Endothelial cell of umbilical vein (primary cell): ENCODE measurements around the gene PCMTD2. TPM values are rescaled to one million over a fixed set of nuclear protein-coding genes. Genes with fewer than 3 reads are reported as not detected.

Experiments used
- BruUV-seq: library from RNA; stranded (reverse); fragments of 400-500 nt; replicated peaks from 2 replicates; lab custom pipeline; 2021; lab: Mats Ljungman, UMichigan
- CTCF ChIA-PET: fragments of 300-600, 350-600 bp; sonication (Branson Sonifier 250); formaldehyde crosslinking; loops from one replicate; lab custom pipeline; 2021; ENCODE audit warnings: antibody characterized with exemption, inconsistent platforms; lab: Charles Lee
- POLR2A ChIA-PET: fragments of 300-600, 350-600 bp; sonication (Branson Sonifier 250); formaldehyde crosslinking; loops from one replicate; lab custom pipeline; 2021; ENCODE audit warnings: antibody characterized with exemption, inconsistent platforms; lab: Charles Lee
- DNase-seq: peaks from one replicate; pipeline ENCODE4 v3.0.0-alpha.2; 2011; ENCODE audit warnings: low read depth, low spot score
- FAIRE-seq: peaks from 2 replicates; lab custom pipeline; 2011; peaks lifted over from hg19 to GRCh38; lab: Jason Lieb, UNC
- H2AFZ ChIP-seq: 2 replicates; pipeline ENCODE4 v1.6.0; 2012; ENCODE audit warnings: low read depth, low read length, control low read depth, inconsistent platforms
- H3K27ac ChIP-seq: 2 replicates; pipeline ENCODE4 v1.5.1; 2011; ENCODE audit warnings: low read depth, mild to moderate bottlenecking, control low read depth, low read length, moderate library complexity; ENCODE audit not compliant: insufficient read depth
- H3K27me3 ChIP-seq, 2 experiments: 2 replicates each; pipeline versions ENCODE4 v1.6.0 to v1.6.1; 2011; ENCODE audit warnings: low read length in 2 of 2, mixed read lengths in 1 of 2; ENCODE audit not compliant: control insufficient read depth in 2 of 2, insufficient read depth in 2 of 2
- H3K36me3 ChIP-seq, 2 experiments: 2 replicates in 1 of 2; 3 replicates in 1 of 2; pipeline ENCODE4 v1.5.1; 2011; ENCODE audit warnings: low read length in 2 of 2, mild to moderate bottlenecking in 1 of 2, moderate library complexity in 1 of 2; ENCODE audit not compliant: control insufficient read depth in 2 of 2, insufficient read depth in 2 of 2; ENCODE audit errors: extremely low read depth in 1 of 2
- H3K4me1 ChIP-seq: 3 replicates; pipeline ENCODE4 v1.5.1; 2011; ENCODE audit warnings: mild to moderate bottlenecking, low read length; ENCODE audit not compliant: control insufficient read depth, insufficient read depth; ENCODE audit errors: extremely low read depth
- H3K4me2 ChIP-seq: 2 replicates; pipeline ENCODE4 v1.6.1; 2011; ENCODE audit warnings: low read length, control low read depth, mixed read lengths; ENCODE audit not compliant: insufficient read depth
- H3K4me3 ChIP-seq, 3 experiments: fragments of 200-600 bp in 1 of 3; sonication (generic), shearing (Covaris generic) in 1 of 3; replicated peaks in 1 of 3; 2 replicates each; pipeline ENCODE4 v1.5.1; 2011 to 2016; ENCODE audit warnings: control low read depth in 3 of 3, low read length in 3 of 3, mild to moderate bottlenecking in 2 of 3, inconsistent platforms in 1 of 3, low read depth in 1 of 3, moderate library complexity in 1 of 3; ENCODE audit not compliant: insufficient read depth in 1 of 3
- H3K79me2 ChIP-seq: 2 replicates; pipeline ENCODE4 v1.6.0; 2012; ENCODE audit warnings: low read length, inconsistent platforms; ENCODE audit not compliant: control insufficient read depth, insufficient read depth
- H3K9ac ChIP-seq: replicated peaks from 2 replicates; pipeline ENCODE3; 2011; ENCODE audit warnings: low read length, control low read depth; ENCODE audit not compliant: insufficient read depth; ENCODE audit errors: extremely low read depth
- H3K9me1 ChIP-seq: replicated peaks from 3 replicates; pipeline ENCODE4 v1.6.0; 2011; ENCODE audit warnings: mild to moderate bottlenecking, low read length; ENCODE audit not compliant: control insufficient read depth, insufficient read depth; ENCODE audit errors: extremely low read depth
- H3K9me3 ChIP-seq: replicated peaks from 2 replicates; pipeline ENCODE4 v1.5.1; 2012; ENCODE audit warnings: low read length, inconsistent platforms; ENCODE audit not compliant: control insufficient read depth, insufficient read depth
- H4K20me1 ChIP-seq: replicated peaks from 2 replicates; pipeline ENCODE3; 2011; ENCODE audit warnings: mild to moderate bottlenecking, low read length; ENCODE audit not compliant: control insufficient read depth, insufficient read depth; ENCODE audit errors: extremely low read depth
- CTCF ChIP-seq, 2 donors: IDR thresholded peaks; 1 replicate in 1 of 2; 2 replicates in 1 of 2; pipeline ENCODE4 v1.5.1; 2011; ENCODE audit warnings: low read length in 2 of 2, mild to moderate bottlenecking in 2 of 2, moderate library complexity in 2 of 2, control low read depth in 1 of 2, inconsistent platforms in 1 of 2, low read depth in 1 of 2; ENCODE audit not compliant: insufficient read depth in 1 of 2; ENCODE audit errors: extremely low read depth in 1 of 2
- EZH2 ChIP-seq: IDR thresholded peaks from 2 replicates; pipeline ENCODE4 v1.6.1; 2012; ENCODE audit warnings: borderline replicate concordance, low read depth, mild to moderate bottlenecking, moderate library complexity, low read length, inconsistent platforms; ENCODE audit not compliant: severe bottlenecking
- FOS ChIP-seq: IDR thresholded peaks from 2 replicates; pipeline ENCODE4 v1.6.1; 2011; ENCODE audit warnings: mild to moderate bottlenecking, low read length, moderate library complexity, borderline replicate concordance; ENCODE audit not compliant: insufficient read depth
- GATA2 ChIP-seq: IDR thresholded peaks from 2 replicates; pipeline ENCODE4 v1.7.0; 2011; ENCODE audit warnings: low read depth, mild to moderate bottlenecking, moderate library complexity, mixed read lengths, low read length; ENCODE audit not compliant: insufficient read length, insufficient read depth
- JUN ChIP-seq: IDR thresholded peaks from 2 replicates; pipeline ENCODE4 v1.6.1; 2011; ENCODE audit warnings: borderline replicate concordance, low read depth; ENCODE audit not compliant: insufficient read length, insufficient read depth
- MYC ChIP-seq: IDR thresholded peaks from one replicate; pipeline ENCODE4 v1.6.1; 2011; ENCODE audit warnings: mild to moderate bottlenecking, low read depth, low read length
- POLR2A ChIP-seq: IDR thresholded peaks from 2 replicates; pipeline ENCODE4 v1.6.1; 2012; ENCODE audit warnings: low read depth, mild to moderate bottlenecking, control low read depth, low read length
- POLR2AphosphoS5 ChIP-seq: IDR thresholded peaks from 2 replicates; pipeline ENCODE4 v1.6.1; 2012; ENCODE audit warnings: low read depth, mild to moderate bottlenecking, control low read depth, low read length, moderate library complexity; ENCODE audit not compliant: insufficient read depth
- dilution Hi-C: fragments of 300-500 bp; cut with MboI; formaldehyde crosslinking; loops from one replicate; pipeline ENCODE4 v1.15.0; 2019; ENCODE audit warnings: low sequenced_read_pairs; ENCODE audit not compliant: extremely low pct_ligation_motif_present
- intact Hi-C: fragments of 100-400 bp; cut with micrococcal nuclease; formaldehyde crosslinking; loops from one replicate; pipeline ENCODE4 v1.10.0; 2022
- polyA plus RNA-seq, 4 experiments: library from polyadenylated mRNA; depleted of rRNA in 3 of 4; stranded (reverse) in 3 of 4; unstranded in 1 of 4; fragments of >200 nt; gene quantifications; 2 replicates each; pipeline versions ENCODE4 v1.2.1 to v1.2.3, GENCODE V29; 2011 to 2012; ENCODE audit warnings: missing spikeins in 1 of 4
- total RNA-seq: library from RNA; stranded (reverse); gene quantifications from 2 replicates; pipeline ENCODE4 v1.2.3, GENCODE V29; 2021
- TF ChIP-seq, protein P1 (sequence below): IDR thresholded peaks from 2 replicates; pipeline ENCODE4 v1.6.1; 2011; ENCODE audit not compliant: insufficient read depth, insufficient read length

The PCMTD2 gene
- total and polyA plus RNA-seq, 2 donors (not counting 3 experiments of a cell fraction or from before 2014, with no cell fraction given) = 27.4 to 45.7 TPM

DNA sequence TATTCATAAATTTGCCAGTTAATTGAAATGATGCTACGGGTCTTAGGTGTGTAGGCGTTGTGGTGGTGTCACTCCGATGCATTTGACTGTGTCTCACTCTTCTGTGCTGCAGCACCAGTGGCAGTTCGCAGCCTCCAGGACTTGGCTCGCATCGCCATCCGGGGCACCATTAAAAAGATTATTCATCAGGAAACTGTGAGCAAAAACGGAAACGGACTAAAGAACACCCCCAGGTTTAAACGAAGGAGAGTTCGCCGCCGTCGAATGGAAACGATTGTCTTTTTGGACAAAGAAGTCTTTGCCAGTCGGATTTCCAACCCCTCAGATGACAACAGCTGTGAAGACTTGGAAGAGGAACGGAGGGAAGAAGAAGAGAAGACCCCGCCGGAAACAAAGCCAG lies 17.6 kb downstream of the PCMTD2 start:
- POLR2A ChIA-PET = no interaction called here
- dilution Hi-C loops = no loop called here
- no peaks in the 10 kb centered on the region for H3K79me2 ChIP-seq
- peaks cover 0 to 6% of the 10 kb centered on the region in 2 experiments for H3K36me3 ChIP-seq
- no peaks in the 10 kb centered on the region for H3K9me3 ChIP-seq
- BruUV-seq = no TSS peak
- H3K4me3 ChIP-seq = no peak overlapping the region
- TF ChIP-seq JUN (no peak), POLR2A (no peak), EZH2 (no peak), MYC (no peak)
- TF ChIP-seq, protein P1, sequence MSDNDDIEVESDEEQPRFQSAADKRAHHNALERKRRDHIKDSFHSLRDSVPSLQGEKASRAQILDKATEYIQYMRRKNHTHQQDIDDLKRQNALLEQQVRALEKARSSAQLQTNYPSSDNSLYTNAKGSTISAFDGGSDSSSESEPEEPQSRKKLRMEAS = no peak
- H3K27ac ChIP-seq = no peak overlapping the region
- no peaks in the 10 kb centered on the region for H3K4me1 ChIP-seq
- H3K4me2 ChIP-seq = no peak overlapping the region
- no peak for DNase-seq
- H3K9me1 ChIP-seq = no peaks in the 10 kb centered on the region
- no peaks in the 10 kb centered on the region for H3K27me3 ChIP-seq
- no peak for FAIRE-seq
- CTCF ChIA-PET = no interaction called here
- no peaks in the 10 kb centered on the region for H4K20me1 ChIP-seq
- intact Hi-C loops = no loop called here
- no peak overlapping the region for H3K9ac ChIP-seq
- H2AFZ ChIP-seq = no peak overlapping the region

- intact Hi-C loops = no loop called here
- no peaks in the 10 kb centered on the region for H4K20me1 ChIP-seq
- no peak for DNase-seq
- no peaks in the 10 kb centered on the region for H3K9me1 ChIP-seq
- peaks cover 0 to 4% of the 10 kb centered on the region in 2 experiments for H3K36me3 ChIP-seq
- H3K4me2 ChIP-seq = no peak overlapping the region
- dilution Hi-C loops = no loop called here
- no peak overlapping the region for H3K4me3 ChIP-seq
- no peak overlapping the region for H3K9ac ChIP-seq
- FAIRE-seq = no peak
- no peaks in the 10 kb centered on the region for H3K4me1 ChIP-seq
- ChIA-PET POLR2A (no interaction called here), CTCF (no interaction called here)
- no peaks in the 10 kb centered on the region for H3K27me3 ChIP-seq
- no peak overlapping the region for H3K27ac ChIP-seq
- H3K9me3 ChIP-seq = no peaks in the 10 kb centered on the region
- H2AFZ ChIP-seq = no peak overlapping the region
- no peak for TF ChIP-seq MYC
- TF ChIP-seq, protein P1 = no peak
- TF ChIP-seq POLR2AphosphoS5 = no peak
- no peak for TF ChIP-seq FOS
- no peak for TF ChIP-seq POLR2A
- no peak for TF ChIP-seq CTCF (IDR thresholded peaks at IDR 0.05; ENCODE audit: extremely low read depth in 1 of 2, insufficient read depth in 1 of 2, low read depth in 1 of 2, low read length in 2 of 2)
- no peak for TF ChIP-seq JUN
- no peak for TF ChIP-seq GATA2
- TF ChIP-seq EZH2 = no peak
- no peaks in the 10 kb centered on the region for H3K79me2 ChIP-seq
- no TSS peak for BruUV-seq
These were observed 21.3 kb downstream of the PCMTD2 start for GRCh38 chr20:64276817-64277216.
